ENCODE results near the gene PDE9A. TPM values are rescaled to one million over a fixed set of nuclear protein-coding genes. Genes with fewer than 3 reads are reported as not detected.

PDE9A gene
- total and polyA plus RNA-seq, 2 of the 4 experiments (the other 2 are of a cell fraction): 0.89 to 0.90 TPM

- H3K9me1 ChIP-seq (ENCODE audit: insufficient read depth, low read length): no peaks in the 10 kb centered on the region
- H2AFZ ChIP-seq (replicated peaks; ENCODE audit: low read length, poor library complexity): no peak overlapping the region
- intact Hi-C loops (cut with micrococcal nuclease): no loop called here
- no peak overlapping the region for H2BK20ac ChIP-seq (ENCODE audit: low read depth, low read length)
- no peak for DNase-seq
- no peaks in the 10 kb centered on the region for H3K4me1 ChIP-seq (ENCODE audit: control insufficient read depth, insufficient read depth, low read length)
- no peak overlapping the region for H3K56ac ChIP-seq (ENCODE audit: extremely low read depth, insufficient read depth, low read length)
- BruUV-seq (replicated peaks): no TSS peak
- no peak overlapping the region for H2BK120ac ChIP-seq (ENCODE audit: low read depth, low read length)
- H3K4me2 ChIP-seq (ENCODE audit: low read depth, low read length): no peak overlapping the region
- no peak overlapping the region for H4K8ac ChIP-seq (ENCODE audit: low read depth in 2 of 2, low read length in 2 of 2)
- no peak overlapping the region for H3K14ac ChIP-seq (replicated peaks; ENCODE audit: low read depth, low read length)
- H4K5ac ChIP-seq (ENCODE audit: low read depth, low read length): no peak overlapping the region
- no peaks in the 10 kb centered on the region for H3K9me3 ChIP-seq (ENCODE audit: control insufficient read depth, insufficient read depth, low read length)
- POLR2A ChIA-PET (ENCODE audit: unreplicated experiment): no interaction called here
- no peak for ATAC-seq (ENCODE audit: low read depth)
- no peak overlapping the region for H3K18ac ChIP-seq (ENCODE audit: low read depth, low read length)
- no peak for TF ChIP-seq MXI1 (IDR thresholded peaks at IDR 0.05; ENCODE audit: borderline replicate concordance, low read depth, low read length)
- H3K27me3 ChIP-seq (ENCODE audit: control insufficient read depth, insufficient read depth, low read length): 0 out of 2 replicates have a peak, but pooled peaks cover 2% of the 10 kb centered on the region
- no peak overlapping the region for H3K4ac ChIP-seq (ENCODE audit: low read depth, low read length)
- no peak overlapping the region for H4K91ac ChIP-seq (ENCODE audit: insufficient read depth, low read depth, low read length)
- no peaks in the 10 kb centered on the region; the same call in 1 of the 2 replicates for H4K20me1 ChIP-seq (ENCODE audit: insufficient read depth, low read length)
- dilution Hi-C loops (cut with HindIII; ENCODE audit: low sequenced_read_pairs, unreplicated experiment): no loop called here
- no peak overlapping the region for H2AK9ac ChIP-seq (replicated peaks; ENCODE audit: low read depth, low read length, poor library complexity)
- no peaks in the 10 kb centered on the region for H3K79me1 ChIP-seq (ENCODE audit: low read depth in 1 of 2, low read length in 2 of 2)
- CTCF ChIA-PET: no interaction called here
- 75% methylated on average over 5 of the region's 21 CpGs; no CpG with 5 or more reads in 1 of the 2 experiments for WGBS, 2 experiments (ENCODE audit: extremely low coverage in 2 of 2, insufficient read length in 1 of 2)
- no peak overlapping the region for H3K27ac ChIP-seq (ENCODE audit: insufficient read depth, low read length)
- H3K36me3 ChIP-seq (ENCODE audit: control insufficient read depth, insufficient read depth, low read length): no peaks in the 10 kb centered on the region
- H2BK5ac ChIP-seq (ENCODE audit: low read depth, low read length, poor library complexity, severe bottlenecking): no peak overlapping the region
- H3K4me3 ChIP-seq (ENCODE audit: insufficient read depth, low read depth, low read length): no peak overlapping the region
- no peak overlapping the region for H2AK5ac ChIP-seq (ENCODE audit: low read depth, low read length)
- in situ Hi-C loops (cut with MboI; ENCODE audit: low sequenced_read_pairs): loop anchor here (25.0 kb wide), 1 partner anchor 101 kb away; no protein-coding TSS in a partner anchor
- H3K23ac ChIP-seq (ENCODE audit: low read depth, low read length): no peak overlapping the region
- H3K9ac ChIP-seq (ENCODE audit: low read depth, low read length): no peak overlapping the region
- no peak overlapping the region for H2BK15ac ChIP-seq (ENCODE audit: low read depth, low read length)
Observed at GRCh38 chr21:42760951-42761751, 107.7 kb downstream of the PDE9A start.
